Muscle of leg (tissue), 11 donors: ENCODE results near the gene NUDT16L1. TPM values are rescaled to one million over a fixed set of nuclear protein-coding genes. Genes with fewer than 3 reads are reported as not detected.

Source experiments
- DNase-seq: peaks from one replicate; pipeline ENCODE4 v3.0.0; 2013
- H3K27ac ChIP-seq: one replicate; pipeline ENCODE4 v1.5.1; 2013; ENCODE audit warnings: mild to moderate bottlenecking, low read length, control low read depth
- H3K27me3 ChIP-seq: one replicate; pipeline ENCODE4 v1.6.1; 2013; ENCODE audit warnings: low read length; ENCODE audit not compliant: control insufficient read depth, insufficient read depth
- H3K36me3 ChIP-seq: one replicate; pipeline ENCODE4 v1.6.1; 2013; ENCODE audit warnings: low read length; ENCODE audit not compliant: control insufficient read depth, insufficient read depth
- H3K4me1 ChIP-seq: one replicate; pipeline ENCODE4 v1.6.1; 2013; ENCODE audit warnings: low read length; ENCODE audit not compliant: control insufficient read depth, insufficient read depth
- H3K4me3 ChIP-seq: one replicate; pipeline ENCODE4 v1.5.1; 2013; ENCODE audit warnings: low read length, control low read depth
- H3K9me3 ChIP-seq: replicated peaks from 2 replicates; pipeline ENCODE4 v1.6.1; 2013; ENCODE audit warnings: low read depth, low read length; ENCODE audit not compliant: control insufficient read depth
- WGBS: methylation state at CpG from one replicate; pipeline ENCODE4 v1.1.5; 2013; ENCODE audit warnings: missing lambda C conversion rate; ENCODE audit not compliant: insufficient coverage; 5-methylcytosine and 5-hydroxymethylcytosine counted together
- polyA plus RNA-seq, 8 donors: library from polyadenylated mRNA; unstranded; fragments of 120-200 nt; gene quantifications; one replicate each; pipeline versions ENCODE4 v1.2.1 to v1.2.3, GENCODE V29; 2013; ENCODE audit warnings: inconsistent platforms in 1 of 8, low replicate concordance in 1 of 8; ENCODE audit not compliant: insufficient read length in 8 of 8, insufficient read depth in 1 of 8
- total RNA-seq: library from RNA; stranded (reverse); fragments of 120-200 nt; gene quantifications from one replicate; pipeline ENCODE4 v1.2.4, GENCODE V29; 2013

The NUDT16L1 gene
- total and polyA plus RNA-seq, 9 donors: 24.9 to 32.2 (median 27.8) TPM

DNA sequence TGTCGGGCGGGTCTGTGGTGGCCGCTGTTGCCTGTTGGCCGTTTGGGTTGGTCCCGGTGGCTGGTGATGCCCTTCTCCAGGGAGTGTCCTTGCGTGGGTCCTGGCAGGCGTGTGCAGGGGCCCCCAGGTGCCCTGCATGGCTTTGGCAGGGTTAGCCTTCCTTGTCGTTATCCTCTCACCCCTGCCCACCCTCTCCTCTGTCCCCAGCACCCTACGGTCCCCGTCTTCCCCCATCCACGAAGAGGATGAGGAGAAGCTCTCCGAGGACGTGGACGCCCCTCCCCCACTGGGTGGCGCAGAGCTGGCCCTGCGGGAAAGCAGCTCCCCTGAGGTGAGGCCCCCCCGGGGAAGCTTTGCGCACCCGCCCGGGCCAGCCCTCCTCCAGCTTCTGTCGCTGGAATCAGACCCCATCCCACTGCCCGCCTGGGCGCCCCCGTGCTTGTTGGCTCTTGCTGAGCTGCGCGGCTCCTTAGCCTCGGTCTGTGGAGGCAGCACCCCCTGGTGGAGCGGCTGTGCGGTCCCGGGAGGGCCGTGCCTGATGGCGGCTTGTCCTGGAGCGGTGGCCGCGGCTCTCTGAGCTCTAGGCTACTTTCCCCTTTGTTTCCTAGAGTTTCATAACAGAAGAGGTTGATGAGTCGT lies 10.6 kb upstream of the NUDT16L1 start:
- H3K36me3 ChIP-seq: peaks cover 83% of the 10 kb centered on the region
- no peak for DNase-seq
- WGBS: 65% methylated on average over 29 of the region's 36 CpGs

DNA sequence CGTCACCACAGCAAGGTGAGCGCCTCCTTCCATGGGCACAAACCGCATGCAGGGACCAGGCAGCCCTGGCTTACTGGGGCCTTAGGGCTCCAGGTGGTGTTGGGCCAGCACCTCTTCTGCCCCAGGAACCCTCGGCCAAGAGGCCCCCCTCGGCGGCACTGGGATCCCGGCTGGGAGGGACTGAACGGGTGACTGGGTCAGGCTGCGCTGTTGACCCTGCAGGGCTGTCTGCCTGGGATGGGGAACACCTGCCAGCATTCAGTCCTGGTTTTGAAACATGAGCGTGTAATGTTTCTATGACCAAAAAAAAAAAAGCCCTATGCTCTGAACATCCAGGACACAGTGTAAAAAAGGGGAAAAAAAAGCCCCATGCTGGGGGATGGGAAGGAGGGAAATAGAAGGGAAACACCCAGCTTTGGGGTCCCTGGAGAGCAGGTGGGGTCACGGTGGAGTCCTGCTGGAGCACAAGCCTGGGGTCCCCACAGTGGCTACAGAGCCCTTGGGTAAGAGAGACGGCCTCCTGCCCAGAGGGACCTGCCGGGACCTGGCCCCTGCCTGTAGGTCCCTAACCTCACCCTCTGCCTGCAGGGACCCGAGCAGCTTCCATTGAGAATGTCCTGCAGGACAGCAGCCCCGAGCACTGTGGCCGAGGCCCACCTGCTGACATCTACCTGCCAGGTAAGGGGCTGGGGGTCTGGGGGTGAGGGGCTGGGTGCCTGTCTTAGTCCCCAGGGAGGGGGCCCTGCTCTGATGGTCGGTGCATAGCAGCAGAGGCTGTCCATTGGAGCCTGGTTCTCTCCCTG lies 9.9 kb upstream of the NUDT16L1 start:
- H3K36me3 ChIP-seq: peaks cover 85% of the 10 kb centered on the region
- peaks cover 12% of the 10 kb centered on the region for H3K4me1 ChIP-seq
- WGBS: 76% methylated on average over 10 of the region's 17 CpGs
- no peaks in the 10 kb centered on the region for H3K9me3 ChIP-seq
- DNase-seq: no peak
- H3K27ac ChIP-seq: no peak overlapping the region
- no peak overlapping the region for H3K4me3 ChIP-seq
- no peaks in the 10 kb centered on the region for H3K27me3 ChIP-seq

More for the DNA sequence above, 10.6 kb upstream of the NUDT16L1 start:
- Histone ChIP-seq H3K27ac (no peak overlapping the region), H3K4me3 (no peak overlapping the region), H3K4me1 (peaks cover 12% of the 10 kb centered on the region), H3K27me3 (no peaks in the 10 kb centered on the region), H3K9me3 (no peaks in the 10 kb centered on the region)

DNA sequence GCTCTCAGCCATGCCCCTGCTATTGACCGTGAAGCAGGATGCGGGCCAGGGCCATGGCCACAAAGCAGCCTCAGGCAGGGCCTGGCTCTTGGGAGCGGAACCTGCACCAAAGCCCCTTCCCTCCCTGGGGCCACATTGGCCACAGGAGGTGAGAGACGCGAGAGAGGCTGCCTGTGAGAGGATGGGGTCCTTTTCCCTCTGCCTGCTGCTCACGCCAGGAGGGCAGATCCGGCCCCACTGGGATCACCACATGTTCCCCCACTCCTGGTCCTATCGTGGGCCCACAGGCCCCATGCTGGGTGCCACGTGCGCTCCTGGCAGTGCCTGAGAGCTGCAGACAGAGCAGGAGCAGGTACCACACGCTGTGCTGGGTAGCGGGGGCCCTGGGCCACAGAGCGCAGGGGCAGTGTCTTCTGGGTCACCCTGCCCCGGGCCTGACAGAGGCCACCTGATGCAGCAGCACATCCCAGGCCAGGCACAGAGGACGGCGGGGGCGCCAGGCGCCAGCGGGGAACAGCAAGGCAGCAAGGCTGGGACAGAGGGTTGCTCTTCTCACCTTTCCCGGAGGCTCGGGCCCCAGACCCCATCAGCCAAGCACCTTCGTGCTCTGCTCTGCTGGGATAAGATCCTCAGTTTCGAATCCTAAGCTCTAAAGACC lies 9.2 kb upstream of the NUDT16L1 start:
- H3K27me3 ChIP-seq: no peaks in the 10 kb centered on the region
- WGBS: 92% methylated on average over 20 of the region's 23 CpGs
- peaks cover 90% of the 10 kb centered on the region for H3K36me3 ChIP-seq
- no peaks in the 10 kb centered on the region for H3K9me3 ChIP-seq
- H3K27ac ChIP-seq: no peak overlapping the region
- no peak overlapping the region for H3K4me3 ChIP-seq
- peaks cover 9% of the 10 kb centered on the region for H3K4me1 ChIP-seq
- DNase-seq: no peak

DNA sequence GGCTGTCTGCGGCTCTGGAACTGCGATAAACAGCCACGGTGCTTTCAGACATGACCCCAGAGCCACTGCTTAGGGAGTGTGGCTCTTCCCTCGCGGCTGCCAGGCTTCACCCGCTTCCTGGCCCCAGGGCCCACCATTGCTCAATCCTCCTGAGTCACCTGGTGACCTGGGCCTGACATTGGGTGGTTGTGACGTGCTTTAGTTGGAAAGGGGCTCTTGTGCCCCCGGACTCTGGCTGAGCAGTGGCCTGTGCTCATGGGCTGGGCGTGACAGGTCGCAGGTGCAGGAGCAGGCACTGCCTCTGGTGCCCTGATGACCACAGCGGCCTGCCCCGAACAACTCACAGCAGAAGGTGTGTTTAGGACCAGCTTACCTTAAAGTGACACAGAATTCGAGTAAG lies 8.6 kb upstream of the NUDT16L1 start:
- Histone ChIP-seq H3K9me3 (no peaks in the 10 kb centered on the region), H3K27me3 (no peaks in the 10 kb centered on the region), H3K27ac (no peak overlapping the region), H3K4me1 (peaks cover 5% of the 10 kb centered on the region), H3K36me3 (peaks cover 91% of the 10 kb centered on the region), H3K4me3 (no peak overlapping the region)
- DNase-seq: no peak
- WGBS: 84% methylated on average over 10 of the region's 13 CpGs

DNA sequence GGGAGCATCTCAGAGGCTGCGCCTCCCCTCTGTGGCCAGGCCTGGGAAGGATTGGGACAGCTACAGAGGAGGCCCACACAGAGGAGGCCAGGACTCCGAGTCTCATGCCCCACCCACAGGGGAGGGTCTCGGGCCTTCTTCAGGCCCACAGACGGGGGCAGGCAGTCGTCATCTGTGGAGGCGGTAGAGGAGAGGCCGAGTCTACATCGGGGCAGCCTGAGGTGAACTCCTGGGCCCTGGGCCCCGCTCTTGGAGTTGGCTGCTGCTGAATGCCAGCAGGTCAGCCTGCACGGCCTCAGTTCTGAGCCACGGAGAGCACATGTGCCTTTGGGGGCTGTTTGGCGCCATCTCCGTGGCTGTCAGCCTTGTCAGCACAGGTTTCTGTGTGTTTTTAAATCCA lies 8.1 kb upstream of the NUDT16L1 start:
- no peaks in the 10 kb centered on the region for H3K27me3 ChIP-seq
- no peak for DNase-seq
- no peak overlapping the region for H3K4me3 ChIP-seq
- peaks cover 4% of the 10 kb centered on the region for H3K4me1 ChIP-seq
- no peaks in the 10 kb centered on the region for H3K9me3 ChIP-seq
- no peak overlapping the region for H3K27ac ChIP-seq
- WGBS: 65% methylated on average over 12 of the region's 13 CpGs
- peaks cover 93% of the 10 kb centered on the region for H3K36me3 ChIP-seq

DNA sequence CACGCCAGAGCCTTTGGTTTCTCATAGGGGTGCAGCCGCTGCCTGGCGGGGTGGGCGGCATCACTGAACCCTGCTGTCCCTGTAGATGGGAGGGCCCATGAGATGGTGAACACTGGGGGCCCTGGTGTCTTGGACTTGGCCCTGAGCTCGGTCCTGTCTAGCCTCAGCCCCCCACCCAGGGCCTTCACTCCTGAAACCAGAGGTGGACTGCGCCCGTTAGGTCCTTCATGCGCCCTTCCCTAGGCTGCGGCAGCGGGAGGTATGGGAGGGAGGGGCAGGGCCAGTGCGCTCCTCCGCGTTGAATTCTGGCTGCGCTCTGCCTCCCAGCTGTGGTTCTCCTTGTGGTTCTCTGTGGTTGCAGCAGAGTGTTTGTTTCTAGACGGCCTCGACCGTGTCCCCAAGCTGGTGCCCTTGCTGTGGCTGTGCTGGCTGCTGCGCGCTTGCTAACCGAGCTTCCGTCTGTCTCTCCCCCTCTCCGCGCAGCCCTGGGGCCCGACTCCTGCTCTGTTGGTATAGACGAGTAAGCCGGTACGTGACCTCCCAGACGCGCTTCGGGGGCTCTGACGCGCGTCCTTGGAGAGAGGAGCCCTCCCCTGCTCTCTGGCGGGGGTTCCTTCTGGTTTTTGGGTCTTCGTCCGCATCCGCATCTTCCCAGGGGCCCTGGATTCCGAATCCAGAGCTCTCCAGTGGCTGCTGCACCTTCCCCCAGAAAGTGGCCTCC lies 7.4 kb upstream of the NUDT16L1 start:
- no peak for DNase-seq
- Histone ChIP-seq H3K27me3 (no peaks in the 10 kb centered on the region), H3K4me3 (no peak overlapping the region), H3K4me1 (peaks cover 4% of the 10 kb centered on the region), H3K9me3 (no peaks in the 10 kb centered on the region), H3K27ac (no peak overlapping the region), H3K36me3 (peaks cover 92% of the 10 kb centered on the region)
- 89% methylated on average over 33 of the region's 38 CpGs for WGBS

DNA sequence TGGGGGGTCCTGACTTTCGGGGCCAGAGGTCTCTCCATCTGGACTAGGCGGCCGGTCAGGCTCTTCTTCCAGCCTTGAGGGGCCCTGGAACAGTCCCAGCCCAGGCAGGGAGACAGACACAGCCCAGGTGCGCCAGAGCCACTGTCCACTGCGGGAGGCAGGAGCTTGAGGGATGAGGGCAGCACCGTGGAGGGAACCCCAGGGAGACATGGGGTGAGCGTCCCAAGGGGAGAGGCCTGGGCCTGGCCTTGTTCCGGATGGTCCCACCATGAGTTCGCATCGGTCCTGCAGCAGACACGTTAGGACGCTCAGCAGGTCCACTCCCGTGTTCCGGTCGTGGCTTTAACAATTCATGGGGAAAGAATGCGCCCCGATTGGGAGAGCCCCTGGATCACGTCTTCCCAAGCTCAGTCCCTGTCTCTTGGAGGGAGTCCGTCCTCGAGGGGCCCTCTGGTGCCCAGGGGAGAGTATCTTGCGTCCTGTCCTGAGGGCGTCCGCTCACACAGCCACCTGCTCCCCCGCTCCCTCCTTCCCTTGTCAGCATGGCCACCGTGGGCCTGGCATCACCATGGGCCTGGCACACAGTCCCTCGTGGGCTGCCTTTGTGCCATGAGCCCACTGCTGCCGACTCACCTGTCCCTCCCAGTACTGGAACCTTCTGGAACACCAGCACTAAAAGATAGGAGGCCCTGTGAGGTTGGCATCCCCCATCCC lies 6.7 kb upstream of the NUDT16L1 start:
- DNase-seq: no peak
- H3K4me1 ChIP-seq: peaks cover 7% of the 10 kb centered on the region
- no peaks in the 10 kb centered on the region for H3K27me3 ChIP-seq
- WGBS: 82% methylated on average over 27 of the region's 27 CpGs
- no peak overlapping the region for H3K4me3 ChIP-seq
- H3K36me3 ChIP-seq: peaks cover 87% of the 10 kb centered on the region
- H3K9me3 ChIP-seq: no peaks in the 10 kb centered on the region
- no peak overlapping the region for H3K27ac ChIP-seq

DNA sequence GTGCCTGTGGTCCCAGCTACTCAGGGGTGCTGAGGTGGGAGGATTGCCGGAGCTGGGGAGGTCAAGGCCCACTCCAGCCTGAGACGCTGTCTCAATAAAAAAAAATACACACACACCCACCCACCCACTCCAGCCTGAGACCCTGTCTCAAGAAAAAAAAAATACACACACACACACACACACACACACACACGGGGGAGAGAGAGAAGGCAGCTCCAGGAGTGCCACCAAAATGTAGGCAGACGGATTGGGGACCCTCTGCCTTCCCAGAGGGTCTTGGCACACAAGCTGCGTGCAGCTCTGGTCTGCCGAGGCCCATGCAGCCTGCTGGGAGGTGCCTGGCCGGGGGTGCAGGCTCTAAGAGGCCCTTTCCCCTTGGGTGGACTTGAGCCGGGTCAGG lies 5.9 kb upstream of the NUDT16L1 start:
- H3K27ac ChIP-seq: no peak overlapping the region
- WGBS: 72% methylated on average over 4 of the region's 8 CpGs

DNA sequence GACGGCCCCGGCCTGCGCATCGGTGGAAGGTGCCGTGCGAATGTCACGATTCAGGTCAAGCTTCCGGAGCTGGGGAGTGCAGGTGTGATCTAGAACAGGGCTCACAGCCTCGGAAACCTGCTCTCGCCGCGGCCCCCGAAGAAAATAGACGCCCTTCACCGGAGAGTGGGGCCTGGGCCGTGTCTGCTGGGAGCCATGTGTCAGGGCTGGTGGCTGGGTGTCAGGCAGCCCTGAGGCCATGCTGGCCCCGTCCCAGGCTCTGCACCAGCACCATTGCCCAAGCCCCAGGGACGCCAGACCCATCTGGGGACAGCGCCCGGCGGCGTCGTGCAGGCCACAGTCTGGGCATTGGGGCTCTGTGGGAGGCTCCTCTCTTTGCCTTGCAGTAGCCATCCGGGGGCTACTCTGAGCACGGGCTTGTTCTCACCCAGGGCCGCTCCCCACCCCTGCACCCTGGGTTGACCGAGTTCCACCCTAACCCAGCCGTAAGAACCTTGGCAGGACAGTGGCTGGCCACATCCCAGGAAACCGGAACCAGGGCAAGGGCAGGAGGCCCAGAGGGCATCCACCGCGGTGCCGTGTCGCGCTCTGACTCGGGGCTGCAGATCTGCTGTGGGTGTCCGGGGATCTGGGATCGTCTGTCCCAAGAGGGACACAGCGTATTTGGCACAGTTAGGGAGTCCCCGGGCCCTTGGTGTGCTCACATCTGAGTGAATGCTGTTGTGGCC lies 5.3 kb upstream of the NUDT16L1 start:
- Histone ChIP-seq H3K9me3 (no peaks in the 10 kb centered on the region), H3K27me3 (no peaks in the 10 kb centered on the region), H3K27ac (no peak overlapping the region), H3K36me3 (peaks cover 74% of the 10 kb centered on the region), H3K4me1 (peaks cover 22% of the 10 kb centered on the region), H3K4me3 (no peak overlapping the region)
- WGBS: 90% methylated on average over 29 of the region's 39 CpGs
- DNase-seq: no peak

More for the DNA sequence above, 5.9 kb upstream of the NUDT16L1 start:
- no peaks in the 10 kb centered on the region for H3K27me3 ChIP-seq
- H3K36me3 ChIP-seq: peaks cover 81% of the 10 kb centered on the region
- no peak overlapping the region for H3K4me3 ChIP-seq
- peaks cover 15% of the 10 kb centered on the region for H3K4me1 ChIP-seq
- no peaks in the 10 kb centered on the region for H3K9me3 ChIP-seq
- DNase-seq: no peak
